HG03342 (cell line): ENCODE results near the gene RSRC1.
"Not testable (repeated sequence)": the region's sequence is repeated elsewhere in the genome, so short reads cannot be mapped to it uniquely, and the experiment has no call there.

ENCODE experiments used
- ATAC-seq: cut with Tn5 transposase; IDR thresholded peaks from one replicate; pipeline ENCODE4 v1.9.1; 2021; ENCODE audit warnings: mild to moderate bottlenecking, moderate library complexity; ENCODE audit not compliant: unreplicated experiment

RSRC1 gene

GRCh38 chr3:158381262-158381868, 271.5 kb downstream of the RSRC1 start:
- no peak for ATAC-seq

GRCh38 chr3:158382479-158382878, 272.6 kb downstream of the RSRC1 start:
- ATAC-seq: no peak

DNA sequence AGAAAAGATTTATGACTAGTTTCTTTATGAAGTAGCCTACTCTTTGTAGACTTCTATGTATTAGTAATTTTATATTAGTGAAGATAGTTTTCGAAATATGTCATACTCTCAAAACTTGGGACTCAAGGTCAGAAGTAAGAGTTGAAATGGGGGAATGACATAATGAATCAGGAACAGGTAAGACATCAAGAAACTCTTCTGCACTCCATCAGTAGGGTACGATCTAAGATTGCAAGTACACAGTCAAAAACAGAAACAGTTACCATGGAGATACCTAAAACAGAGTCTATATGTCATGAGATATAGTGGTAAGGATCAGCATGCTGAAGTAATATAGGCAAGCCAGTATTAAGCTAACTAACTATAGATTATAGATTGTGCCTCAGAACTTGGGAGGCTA, 274.1 kb downstream of the RSRC1 start:
- ATAC-seq: peak; percentile 86

DNA sequence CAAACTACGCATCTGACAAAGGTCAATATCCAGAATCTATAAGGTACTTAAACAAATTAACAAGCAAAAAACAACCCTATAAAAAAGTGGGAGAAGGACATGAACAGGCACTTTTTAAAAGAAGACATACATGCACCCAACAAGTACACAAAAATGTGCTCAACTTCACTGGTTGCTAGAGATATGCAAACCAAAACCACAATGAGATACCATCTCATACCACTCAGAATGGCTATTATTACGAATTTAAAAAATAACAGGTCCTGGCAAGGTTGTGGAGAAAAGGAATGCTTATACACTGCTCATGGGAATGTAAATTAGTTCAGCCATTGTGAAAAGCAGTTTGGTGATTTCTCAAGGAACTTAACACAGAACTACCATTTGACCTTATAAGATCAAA, 285.5 kb downstream of the RSRC1 start:
- ATAC-seq: no peak

- ATAC-seq: no peak
These were observed 292.7 kb downstream of the RSRC1 start for GRCh38 chr3:158402590-158402989.

- no peak for ATAC-seq
These were observed 293.1 kb downstream of the RSRC1 start for GRCh38 chr3:158403013-158403412.

DNA sequence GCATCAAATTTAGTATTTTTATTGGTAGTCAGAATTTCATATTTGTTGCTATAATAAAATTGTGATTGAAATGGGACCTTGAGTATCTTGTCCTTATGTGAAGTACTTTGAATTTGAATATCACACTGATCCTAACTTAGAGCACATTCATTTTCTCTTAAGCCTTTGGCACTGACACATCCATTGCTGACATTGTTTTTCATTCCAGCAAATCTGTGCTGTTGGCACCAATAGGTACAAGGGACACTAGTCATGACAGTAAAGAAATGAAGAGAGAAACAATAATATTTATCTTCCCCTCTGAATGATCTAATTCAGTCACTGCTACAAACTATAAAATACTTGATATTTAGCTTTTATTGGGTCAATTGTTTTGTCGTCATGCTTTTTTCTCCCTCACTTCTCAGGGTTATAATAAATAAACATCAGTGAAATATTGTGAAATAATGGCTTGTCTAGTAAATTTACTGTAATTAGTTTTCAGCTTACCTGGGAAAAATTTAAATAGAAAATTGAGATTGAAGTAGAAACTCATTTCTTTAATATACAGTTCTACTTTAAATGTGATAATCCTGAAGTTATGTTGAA, 294.3 kb downstream of the RSRC1 start:
- no peak for ATAC-seq

DNA sequence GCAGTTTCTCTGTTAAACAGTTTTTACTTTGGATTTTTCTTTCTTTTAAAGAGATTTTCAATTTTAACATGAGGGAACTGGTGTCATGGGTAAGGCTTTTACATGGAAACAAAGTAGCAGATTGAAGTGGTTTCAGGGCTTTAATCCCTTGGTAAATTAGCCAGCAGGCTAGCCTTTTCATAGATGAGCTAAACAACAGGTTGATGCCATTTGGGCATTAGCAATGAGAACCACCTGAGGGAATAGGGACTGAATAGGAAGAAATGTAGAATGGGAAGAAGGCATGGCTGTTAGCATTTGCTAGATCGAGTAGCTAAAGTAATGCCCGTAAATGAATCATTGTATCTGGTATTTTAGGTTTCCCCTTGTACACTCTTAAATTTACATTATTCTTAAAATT, 295.6 kb downstream of the RSRC1 start:
- ATAC-seq: no peak

GRCh38 chr3:158407844-158408517, 298.1 kb downstream of the RSRC1 start:
- no peak for ATAC-seq

DNA sequence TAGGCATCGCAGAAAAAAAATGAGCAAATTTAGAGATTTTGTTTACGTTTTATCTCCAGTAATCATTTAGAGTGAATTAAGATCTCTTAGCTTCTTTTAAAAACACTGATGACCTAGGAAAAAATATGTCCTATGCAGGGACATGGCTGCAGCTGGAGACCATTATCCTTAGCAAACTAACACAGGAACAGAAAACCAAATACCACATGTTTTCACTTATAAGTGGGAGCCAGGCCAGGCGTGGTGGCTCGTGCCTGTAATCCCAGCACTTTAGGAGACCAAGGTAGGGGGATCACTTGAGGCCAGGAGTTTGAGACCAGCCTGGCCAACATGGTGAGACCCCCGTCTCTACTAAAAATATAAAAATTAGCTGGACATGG, 298.6 kb downstream of the RSRC1 start:
- ATAC-seq: not testable (repeated sequence)

DNA sequence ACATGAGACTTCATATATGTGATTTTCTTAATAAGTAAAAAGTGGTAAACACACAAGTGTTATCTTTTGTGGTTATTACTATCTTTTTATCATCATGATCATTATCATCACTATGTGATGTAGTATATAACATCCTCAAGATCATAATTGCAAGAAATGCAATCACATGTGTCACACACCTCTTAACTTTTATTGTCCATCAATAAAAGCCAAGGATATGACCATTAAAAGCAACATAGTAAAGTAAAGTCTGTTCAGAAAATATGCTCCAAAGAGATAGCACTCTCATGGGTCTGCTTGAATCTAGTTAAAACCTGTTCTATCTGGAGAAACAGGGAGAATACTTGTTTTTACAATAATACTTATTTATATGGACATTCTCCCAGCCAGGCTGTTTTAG, 308.1 kb downstream of the RSRC1 start:
- no peak for ATAC-seq

GRCh38 chr3:158419820-158420653, 310.1 kb downstream of the RSRC1 start:
- ATAC-seq: no peak

DNA sequence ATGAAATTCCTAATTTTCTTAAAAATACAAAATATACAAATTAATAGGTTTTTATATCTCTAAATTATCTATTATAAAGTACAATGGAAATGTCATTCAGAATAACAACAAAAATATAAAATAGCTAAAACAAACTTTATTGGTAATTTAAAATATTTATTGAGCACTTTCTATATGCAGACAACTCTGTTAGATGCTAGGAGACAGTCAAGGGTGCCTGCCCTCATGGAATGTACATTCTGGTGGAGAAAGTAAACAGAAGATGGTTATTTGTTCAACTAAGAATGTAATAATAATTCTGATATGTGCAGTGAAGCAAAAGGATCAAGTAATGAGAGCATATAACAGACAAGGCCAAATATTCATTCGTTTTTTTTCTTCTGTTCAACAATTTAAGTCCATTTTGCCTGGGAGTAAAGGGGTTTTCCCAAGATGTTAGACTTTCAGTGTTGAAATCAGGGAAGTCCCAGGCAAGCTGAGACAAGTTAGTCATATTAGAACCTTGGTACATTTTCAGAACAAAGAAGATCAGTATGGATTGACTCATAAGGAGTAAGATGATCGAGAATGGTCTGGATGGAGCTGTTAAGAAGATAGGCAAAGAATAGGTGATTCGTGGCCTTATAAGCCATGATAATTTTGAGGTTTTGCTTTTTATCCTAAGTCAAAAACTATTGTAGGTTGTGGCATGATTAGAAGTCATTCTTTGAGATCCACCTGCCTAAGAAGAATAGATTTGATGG, 310.9 kb downstream of the RSRC1 start:
- ATAC-seq: peak; percentile 97

GRCh38 chr3:158430448-158430847, 320.6 kb downstream of the RSRC1 start:
- ATAC-seq: peak; percentile 35

GRCh38 chr3:158430968-158431367, 321.1 kb downstream of the RSRC1 start:
- no peak for ATAC-seq

DNA sequence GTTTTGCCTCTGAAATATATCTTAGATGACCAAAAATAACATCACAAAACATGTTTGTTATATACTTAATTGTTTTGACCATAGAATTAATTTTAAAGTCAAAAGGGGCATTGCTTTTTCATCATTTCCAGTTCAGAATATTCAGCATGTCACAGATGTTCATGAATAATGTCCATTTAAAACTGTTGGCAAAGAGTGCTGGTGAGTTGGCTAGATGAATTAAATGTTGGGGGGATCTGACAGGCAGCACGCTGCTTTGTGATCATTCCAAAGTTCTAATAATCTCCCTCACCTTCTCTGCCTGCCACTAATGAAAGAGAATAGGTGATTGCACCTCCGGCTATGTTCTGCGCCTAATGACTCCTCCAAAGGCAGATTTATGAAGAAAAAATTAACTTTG, 321.9 kb downstream of the RSRC1 start:
- no peak for ATAC-seq

DNA sequence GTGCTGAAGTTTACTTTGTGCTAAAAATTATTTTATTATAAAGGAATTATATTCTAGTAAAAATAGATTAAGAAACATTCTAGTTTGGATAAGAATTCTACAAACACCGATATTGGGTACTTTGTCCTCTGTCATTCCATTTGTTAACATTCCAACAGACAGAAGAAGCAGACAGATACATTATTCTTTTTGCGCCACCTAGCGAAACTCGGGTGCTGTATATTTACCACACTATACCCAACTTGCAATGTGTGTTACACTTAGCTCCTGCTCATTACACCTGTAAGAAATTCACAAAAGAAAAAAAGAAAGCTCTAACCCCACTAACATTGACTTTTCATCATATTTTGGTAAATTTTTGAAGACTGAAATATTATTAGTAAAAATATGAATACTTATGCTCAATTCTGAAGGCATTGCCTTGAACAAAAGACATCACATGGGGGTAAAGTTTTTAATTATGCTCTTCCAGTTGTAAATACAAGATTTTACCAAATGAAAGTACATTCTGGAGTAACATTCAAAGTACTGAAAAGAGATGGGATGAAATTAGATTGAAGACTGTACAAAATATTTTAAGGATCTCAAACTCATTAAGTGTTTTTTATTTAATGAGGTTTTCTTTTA, 324.6 kb downstream of the RSRC1 start:
- peak; percentile 89 for ATAC-seq

GRCh38 chr3:158443632-158444031, 333.7 kb downstream of the RSRC1 start:
- ATAC-seq: peak; percentile 85

DNA sequence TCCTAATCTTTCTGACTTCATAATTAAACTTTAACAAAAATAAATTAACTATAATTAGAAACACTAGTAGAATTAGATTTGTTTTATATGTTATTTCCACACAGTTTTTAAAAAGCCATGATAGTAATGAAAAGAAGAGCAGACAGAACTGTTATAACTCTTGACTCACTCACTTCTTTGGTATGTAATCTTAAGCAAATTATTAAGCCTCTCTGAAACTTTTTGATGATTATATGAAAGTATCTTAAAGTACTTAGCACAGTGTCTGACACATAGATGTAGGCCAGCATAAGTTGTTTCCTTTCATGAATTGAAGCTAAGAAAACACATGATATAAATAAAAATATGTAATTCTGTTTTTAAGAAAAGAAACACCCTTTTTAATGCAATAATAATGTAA, 337.5 kb downstream of the RSRC1 start:
- ATAC-seq: no peak

- no peak for ATAC-seq
These were observed 341.6 kb downstream of the RSRC1 start for GRCh38 chr3:158451405-158452055.
